Upper lobe of right lung (tissue), 1 donor: ENCODE results near the gene EXOC4. TPM values are rescaled to one million over a fixed set of nuclear protein-coding genes. Genes with fewer than 3 reads are reported as not detected.

ENCODE experiments used
- ATAC-seq: fragments of 200-7000 bp; cut with Tn5 transposase; one replicate; pipeline ENCODE4 v1.9.1; 2020; ENCODE audit warnings: mild to moderate bottlenecking, moderate library complexity
- DNase-seq: peaks from one replicate; pipeline ENCODE4 v3.0.0-alpha.2; 2020
- H3K27ac ChIP-seq: fragments of 200-600 bp; one replicate; pipeline ENCODE4 v1.8.0; 2022
- H3K27me3 ChIP-seq: fragments of 200-600 bp; one replicate; pipeline ENCODE4 v1.8.0; 2022; ENCODE audit warnings: mild to moderate bottlenecking
- H3K36me3 ChIP-seq: fragments of 200-600 bp; one replicate; pipeline ENCODE4 v1.8.0; 2022
- H3K4me1 ChIP-seq: fragments of 200-600 bp; one replicate; pipeline ENCODE4 v1.8.0; 2022
- H3K4me3 ChIP-seq: fragments of 200-600 bp; one replicate; pipeline ENCODE4 v1.8.0; 2022; ENCODE audit warnings: mild to moderate bottlenecking
- H3K9me3 ChIP-seq: fragments of 200-600 bp; one replicate; pipeline ENCODE4 v1.8.0; 2022
- CTCF ChIP-seq: fragments of 200-600 bp; IDR thresholded peaks from one replicate; pipeline ENCODE4 v1.8.0; 2022; ENCODE audit warnings: antibody characterized with exemption
- intact Hi-C: fragments of 100-400 bp; cut with DNase I; formaldehyde crosslinking; loops from one replicate; pipeline ENCODE4 v1.11.0; 2022
- total RNA-seq: library from RNA; stranded (reverse); fragmentation: NEBNext Ultra II Directional; extraction: Animal tissue kit (Norgen Biotek cat#: 25700); gene quantifications from one replicate; pipeline ENCODE4 v1.2.1, GENCODE V29; 2021
- donor health status: DM: no; HTN: yes; CAD: no; lungs with severe emphysema.

The EXOC4 gene
- total RNA-seq, 1 donor from 2014 or later = 73.5 TPM

GRCh38 chr7:133846203-133846945 is 593.5 kb downstream of the EXOC4 start:
- Histone ChIP-seq H3K4me3 (no peak overlapping the region), H3K27me3 (no peaks in the 10 kb centered on the region), H3K9me3 (no peaks in the 10 kb centered on the region), H3K36me3 (no peaks in the 10 kb centered on the region), H3K27ac (no peak overlapping the region), H3K4me1 (no peaks in the 10 kb centered on the region)
- ATAC-seq (no peak), DNase-seq (no peak)
- no peak for TF ChIP-seq CTCF
- intact Hi-C loops = no loop called here

GRCh38 chr7:133850497-133851280 is 597.8 kb downstream of the EXOC4 start:
- H3K4me3 ChIP-seq = no peak overlapping the region
- no peaks in the 10 kb centered on the region for H3K36me3 ChIP-seq
- no peaks in the 10 kb centered on the region for H3K27me3 ChIP-seq
- intact Hi-C loops = no loop called here
- TF ChIP-seq CTCF = no peak
- H3K4me1 ChIP-seq = no peaks in the 10 kb centered on the region
- ATAC-seq (no peak), DNase-seq (no peak)
- no peak overlapping the region for H3K27ac ChIP-seq
- no peaks in the 10 kb centered on the region for H3K9me3 ChIP-seq

GRCh38 chr7:133851411-133851810 is 598.5 kb downstream of the EXOC4 start:
- Histone ChIP-seq H3K9me3 (no peaks in the 10 kb centered on the region), H3K27ac (no peak overlapping the region), H3K27me3 (no peaks in the 10 kb centered on the region), H3K4me3 (no peak overlapping the region), H3K4me1 (no peaks in the 10 kb centered on the region), H3K36me3 (no peaks in the 10 kb centered on the region)
- intact Hi-C loops = no loop called here
- TF ChIP-seq CTCF = no peak
- no peak for DNase-seq
- ATAC-seq = no peak

GRCh38 chr7:133853706-133854276 is 600.9 kb downstream of the EXOC4 start:
- no peaks in the 10 kb centered on the region for H3K27me3 ChIP-seq
- H3K27ac ChIP-seq = no peak overlapping the region
- TF ChIP-seq CTCF = peak; percentile 26
- peak; percentile 83 for ATAC-seq
- H3K9me3 ChIP-seq = no peaks in the 10 kb centered on the region
- DNase-seq = no peak
- intact Hi-C loops = no loop called here
- H3K36me3 ChIP-seq = no peaks in the 10 kb centered on the region
- H3K4me3 ChIP-seq = no peak overlapping the region
- H3K4me1 ChIP-seq = no peaks in the 10 kb centered on the region

- DNase-seq (no peak), ATAC-seq (no peak)
- Histone ChIP-seq H3K36me3 (no peaks in the 10 kb centered on the region), H3K4me1 (peaks cover 3% of the 10 kb centered on the region), H3K27ac (no peak overlapping the region), H3K27me3 (no peaks in the 10 kb centered on the region), H3K9me3 (no peaks in the 10 kb centered on the region), H3K4me3 (no peak overlapping the region)
- TF ChIP-seq CTCF = peak; percentile 27
- intact Hi-C loops = no loop called here
Observed at GRCh38 chr7:133854739-133855138, 601.9 kb downstream of the EXOC4 start.
